SK-N-MC (cell line): Measurements from ENCODE around the gene COL10A1.
A peak's percentile ranks its signal among the peaks of the same experiment; 100 is the strongest.

Source experiments
- DNase-seq: peaks from one replicate; pipeline ENCODE4 v3.0.0-alpha.2; 2011; ENCODE audit warnings: low read depth, low spot score
- H3K27ac ChIP-seq: fragments of 200-600 bp; sonication (generic); 2 replicates; pipeline ENCODE4 v1.5.1; 2016; ENCODE audit warnings: mixed run types
- H3K36me3 ChIP-seq: fragments of 200-600 bp; sonication (generic); 2 replicates; pipeline ENCODE4 v1.6.1; 2017; ENCODE audit warnings: antibody characterized with exemption, low read length, mixed read lengths; ENCODE audit not compliant: insufficient read depth
- H3K4me3 ChIP-seq: fragments of 200-600 bp; sonication (generic); 2 replicates; pipeline ENCODE4 v1.5.1; 2016
- H3K9ac ChIP-seq: fragments of 200-600 bp; sonication (generic); 2 replicates; pipeline ENCODE4 v1.8.0; 2017; ENCODE audit warnings: mixed run types, mixed read lengths; ENCODE audit not compliant: insufficient read length
- H3K9me3 ChIP-seq: fragments of 200-600 bp; sonication (generic); 2 replicates; pipeline ENCODE4 v1.6.1; 2017; ENCODE audit warnings: low read depth, mild to moderate bottlenecking, antibody characterized with exemption, low read length, moderate library complexity, mixed read lengths
- EZH2 ChIP-seq: fragments of 200-600 bp; sonication (generic); IDR thresholded peaks from one replicate; pipeline ENCODE4 v1.6.1; 2017; ENCODE audit warnings: antibody characterized with exemption
- FOXP2 ChIP-seq: optimal IDR thresholded peaks from 2 replicates; pipeline ENCODE3; 2011; ENCODE audit warnings: mild to moderate bottlenecking, moderate library complexity; ENCODE audit not compliant: insufficient read depth; ENCODE audit errors: extremely low read length, control extremely low read depth
- POLR2AphosphoS5 ChIP-seq: IDR thresholded peaks from 2 replicates; pipeline ENCODE4 v1.6.1; 2012; ENCODE audit warnings: mild to moderate bottlenecking, low read depth, low read length, borderline replicate concordance

Gene COL10A1

GRCh38 chr6:116113386-116113785 lies 12.5 kb downstream of the COL10A1 start:
- H3K9ac ChIP-seq: no peak overlapping the region
- TF ChIP-seq EZH2 (no peak), POLR2AphosphoS5 (no peak), FOXP2 (no peak)
- H3K9me3 ChIP-seq: no peaks in the 10 kb centered on the region
- no peak overlapping the region for H3K4me3 ChIP-seq
- H3K36me3 ChIP-seq: peaks cover 9% of the 10 kb centered on the region; the same call in 1 of the 2 replicates
- no peak for DNase-seq
- no peak overlapping the region for H3K27ac ChIP-seq

- Histone ChIP-seq H3K9ac (no peak overlapping the region), H3K9me3 (no peaks in the 10 kb centered on the region), H3K36me3 (peaks cover 9% of the 10 kb centered on the region; the same call in 1 of the 2 replicates), H3K4me3 (no peak overlapping the region), H3K27ac (no peak overlapping the region)
- TF ChIP-seq EZH2 (no peak), FOXP2 (no peak), POLR2AphosphoS5 (no peak)
- no peak for DNase-seq
Observed at GRCh38 chr6:116111552-116112528, 14.1 kb downstream of the COL10A1 start.

- TF ChIP-seq POLR2AphosphoS5 (no peak), EZH2 (no peak), FOXP2 (no peak)
- Histone ChIP-seq H3K9ac (no peak overlapping the region), H3K4me3 (no peak overlapping the region), H3K27ac (no peak overlapping the region), H3K9me3 (no peaks in the 10 kb centered on the region), H3K36me3 (peaks cover 9% of the 10 kb centered on the region; the same call in 1 of the 2 replicates)
- no peak for DNase-seq
Observed at GRCh38 chr6:116108836-116109235, 17.1 kb downstream of the COL10A1 start.

- TF ChIP-seq FOXP2 (no peak), POLR2AphosphoS5 (no peak), EZH2 (no peak)
- Histone ChIP-seq H3K27ac (no peak overlapping the region), H3K9ac (no peak overlapping the region), H3K9me3 (no peaks in the 10 kb centered on the region), H3K4me3 (no peak overlapping the region), H3K36me3 (peaks cover 9% of the 10 kb centered on the region; the same call in 1 of the 2 replicates)
- DNase-seq: no peak
Observed at GRCh38 chr6:116106146-116106545, 19.8 kb downstream of the COL10A1 start.

- Histone ChIP-seq H3K27ac (no peak overlapping the region), H3K9me3 (no peaks in the 10 kb centered on the region), H3K36me3 (peaks cover 5% of the 10 kb centered on the region; the same call in 1 of the 2 replicates), H3K4me3 (no peak overlapping the region), H3K9ac (no peak overlapping the region)
- DNase-seq: no peak
- TF ChIP-seq FOXP2 (no peak), POLR2AphosphoS5 (no peak), EZH2 (no peak)
Observed at GRCh38 chr6:116105247-116105646, 20.7 kb downstream of the COL10A1 start.

- no peak for DNase-seq
- Histone ChIP-seq H3K9ac (no peak overlapping the region), H3K9me3 (no peaks in the 10 kb centered on the region), H3K4me3 (no peak overlapping the region), H3K27ac (no peak overlapping the region), H3K36me3 (0 out of 2 replicates have a peak, but pooled peaks cover 3% of the 10 kb centered on the region)
- no peak for TF ChIP-seq EZH2
- no peak for TF ChIP-seq FOXP2
- TF ChIP-seq POLR2AphosphoS5: no peak
Observed at GRCh38 chr6:116104636-116105035, 21.3 kb downstream of the COL10A1 start.

- no peak for TF ChIP-seq EZH2
- no peak for TF ChIP-seq POLR2AphosphoS5
- DNase-seq: no peak
- no peak overlapping the region for H3K27ac ChIP-seq
- no peak overlapping the region for H3K4me3 ChIP-seq
- no peak overlapping the region for H3K9ac ChIP-seq
- no peaks in the 10 kb centered on the region for H3K36me3 ChIP-seq
- no peaks in the 10 kb centered on the region for H3K9me3 ChIP-seq
Observed at GRCh38 chr6:116102873-116103272, 23.1 kb downstream of the COL10A1 start.

GRCh38 chr6:116101790-116102189 lies 24.1 kb downstream of the COL10A1 start:
- DNase-seq: no peak

GRCh38 chr6:116101302-116101718 lies 24.6 kb downstream of the COL10A1 start:
- peak overlapping the region; percentile 70 for H3K9ac ChIP-seq
- no peak for DNase-seq
- no peaks in the 10 kb centered on the region for H3K9me3 ChIP-seq
- H3K4me3 ChIP-seq: peak overlapping the region; percentile 91
- TF ChIP-seq POLR2AphosphoS5 (no peak), FOXP2 (no peak)
- H3K27ac ChIP-seq: no peak overlapping the region
- H3K36me3 ChIP-seq: no peaks in the 10 kb centered on the region

More at GRCh38 chr6:116101790-116102189, 24.1 kb downstream of the COL10A1 start:
- Histone ChIP-seq H3K36me3 (no peaks in the 10 kb centered on the region), H3K9ac (peak overlapping the region; percentile 70), H3K4me3 (peak overlapping the region; percentile 91), H3K9me3 (no peaks in the 10 kb centered on the region), H3K27ac (no peak overlapping the region)
- TF ChIP-seq POLR2AphosphoS5: no peak
- no peak for TF ChIP-seq EZH2
- TF ChIP-seq FOXP2: no peak
